Lower leg skin (tissue), 4 donors: ENCODE measurements around the gene FRA10AC1. TPM values are rescaled to one million over a fixed set of nuclear protein-coding genes. Genes with fewer than 3 reads are reported as not detected.

Experiments
- DNase-seq, 2 donors: peaks; one replicate each; pipeline ENCODE4 v3.0.0-alpha.2; 2019; ENCODE audit warnings: low spot score in 2 of 2
- H3K4me3 ChIP-seq: fragments of 200-600 bp; sonication (generic); 2 replicates; pipeline ENCODE4 v1.5.1; 2017; ENCODE audit warnings: mild to moderate bottlenecking, low read depth; ENCODE audit not compliant: poor library complexity, severe bottlenecking
- CTCF ChIP-seq, 3 donors: fragments of 450-650 bp; IDR thresholded peaks; one replicate each; pipeline ENCODE4 v1.5.1; 2016; ENCODE audit warnings: antibody characterized with exemption in 3 of 3, mild to moderate bottlenecking in 3 of 3, moderate library complexity in 2 of 3
- POLR2A ChIP-seq, 2 donors: fragments of 450-650 bp; IDR thresholded peaks; one replicate each; pipeline ENCODE4 v1.6.1; 2016 to 2017; ENCODE audit warnings: antibody characterized with exemption in 2 of 2, mild to moderate bottlenecking in 1 of 2, moderate library complexity in 1 of 2
- WGBS, 2 donors: methylation state at CpG; one replicate each; pipeline ENCODE4 v1.1.5; 2018; 5-methylcytosine and 5-hydroxymethylcytosine counted together
- intact Hi-C: fragments of 100-400 bp; cut with DNase I; formaldehyde crosslinking; loops from one replicate; pipeline ENCODE4 v1.15.0; 2023; ENCODE audit warnings: low total_unique reads
- total RNA-seq, 4 donors: library from RNA; depleted of rRNA; stranded (reverse); fragments of >200 nt; gene quantifications; one replicate each; pipeline ENCODE4 v1.1.0, GENCODE V29; 2016

Gene FRA10AC1
- total RNA-seq, 4 donors from 2014 or later = 6.8 to 25.0 (median 11.5) TPM

DNA sequence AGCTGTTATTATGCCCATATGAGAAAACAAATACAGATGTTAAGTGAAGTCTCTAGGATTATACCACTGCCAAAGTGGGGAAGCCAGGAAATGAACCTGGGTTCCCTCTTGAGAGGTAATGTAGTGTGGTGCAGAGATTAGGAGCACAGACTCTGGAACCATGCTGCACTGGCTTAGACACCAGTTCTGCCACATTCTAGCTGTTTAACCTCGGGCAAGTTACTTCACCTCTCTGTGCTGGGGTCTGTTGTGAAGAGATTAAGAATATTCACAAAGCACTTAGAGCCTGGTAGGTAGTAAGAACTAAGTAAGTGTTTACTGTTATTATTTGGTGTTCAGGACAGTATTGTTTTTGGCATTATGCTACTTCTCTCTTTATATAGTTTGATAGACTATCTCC lies 48.2 kb downstream of the FRA10AC1 start:
- DNase-seq = no peak
- H3K4me3 ChIP-seq = no peak overlapping the region
- WGBS, 2 donors = 82 to 100% methylated on average over 1 of the region's 1 CpG
- TF ChIP-seq CTCF (IDR thresholded peaks at IDR 0.05) (no peak), POLR2A (IDR thresholded peaks at IDR 0.05) (no peak)
- intact Hi-C loops = no loop called here

DNA sequence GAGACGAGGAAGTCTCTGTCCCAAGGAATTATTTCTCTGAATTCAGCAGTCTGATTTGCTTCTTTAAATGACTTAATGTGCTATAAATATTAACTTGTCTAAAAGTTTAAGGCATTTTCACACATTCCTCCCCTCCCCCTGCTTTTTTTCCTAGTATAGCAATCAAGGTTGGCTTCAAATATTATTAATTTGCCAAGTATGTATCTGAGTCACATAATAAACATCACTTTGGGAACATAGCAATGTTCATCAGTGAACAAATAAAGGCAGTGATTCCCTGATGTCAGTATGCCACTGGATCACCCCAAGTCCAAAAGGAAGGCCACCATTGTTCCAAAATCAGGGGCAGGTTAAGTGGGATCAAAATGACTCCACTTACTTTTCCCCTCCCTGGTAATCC lies 49.5 kb downstream of the FRA10AC1 start:
- no peak overlapping the region for H3K4me3 ChIP-seq
- TF ChIP-seq CTCF (IDR thresholded peaks at IDR 0.05) (no peak), POLR2A (IDR thresholded peaks at IDR 0.05) (no peak)
- 62 to 79% methylated on average over 1 of the region's 1 CpG for WGBS, 2 donors
- no peak for DNase-seq
- intact Hi-C loops = no loop called here

DNA sequence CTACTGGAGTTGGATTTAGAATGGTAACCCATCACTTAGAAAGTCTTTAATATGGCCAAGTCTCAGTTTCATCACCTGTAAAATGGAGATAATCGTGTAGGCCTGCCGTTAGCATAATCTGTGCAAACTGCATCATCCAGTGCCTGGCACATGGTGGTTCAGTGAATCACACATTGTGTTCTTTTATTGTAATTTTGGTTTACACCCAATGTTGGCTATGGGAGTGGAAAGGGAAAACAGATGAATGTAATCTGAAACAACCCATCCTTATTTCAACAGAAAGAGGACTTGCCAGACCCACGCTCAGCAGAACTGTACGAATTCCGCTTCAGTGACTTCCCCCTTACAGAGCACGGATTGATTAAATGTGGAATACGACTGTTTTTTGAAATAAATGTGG lies 62.6 kb downstream of the FRA10AC1 start:
- H3K4me3 ChIP-seq = no peak overlapping the region
- WGBS, 2 donors = 71 to 74% methylated on average over 7 of the region's 7 CpGs
- intact Hi-C loops = no loop called here
- TF ChIP-seq CTCF (IDR thresholded peaks at IDR 0.05) (no peak), POLR2A (IDR thresholded peaks at IDR 0.05) (no peak)
- no peak for DNase-seq

DNA sequence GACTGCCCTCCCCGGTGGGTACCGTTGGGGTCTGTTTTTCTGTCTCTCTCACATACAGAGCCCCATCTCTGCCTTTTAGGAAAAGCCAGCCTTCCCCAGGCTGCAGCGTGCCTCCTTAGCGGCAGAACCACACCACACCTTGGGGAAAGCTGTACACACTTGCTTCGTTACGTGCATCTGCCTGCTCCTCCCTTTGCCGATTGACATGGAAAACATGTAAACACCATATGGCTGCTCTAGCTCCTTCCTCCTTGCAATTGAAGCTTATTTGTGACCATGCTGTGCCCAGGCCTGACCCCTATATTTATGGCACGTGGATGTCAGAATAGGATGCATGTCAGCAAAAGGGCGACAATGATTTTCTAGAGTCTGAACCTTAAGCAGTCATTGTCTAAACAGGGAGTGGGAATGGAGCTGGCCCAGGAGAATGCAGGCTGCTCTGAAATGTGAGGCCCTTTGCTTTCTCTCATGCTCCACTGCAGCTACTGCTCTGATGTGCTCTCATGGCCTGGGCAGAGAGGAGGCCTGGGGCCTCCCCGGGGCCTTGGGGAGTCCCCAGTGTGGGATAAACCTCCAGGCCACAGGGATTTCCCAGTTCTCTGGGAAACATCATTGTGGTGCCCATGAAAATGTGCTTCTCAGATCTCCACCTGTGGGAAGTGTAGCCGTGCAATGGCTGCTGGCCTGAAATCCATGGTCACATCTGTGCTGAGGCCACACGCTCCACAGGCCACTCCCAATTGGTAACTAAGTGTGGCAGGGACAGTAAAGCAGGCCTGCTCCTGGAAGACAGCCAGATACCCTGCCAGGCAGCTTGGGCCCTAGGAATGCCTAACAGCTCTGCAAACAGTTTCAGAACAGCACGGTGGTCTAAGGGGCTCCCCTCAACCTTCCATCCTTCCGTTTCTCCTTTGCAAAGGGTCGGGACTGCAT lies 71.5 kb downstream of the FRA10AC1 start:
- 62 to 64% methylated on average over 15 of the region's 15 CpGs for WGBS, 2 donors
- H3K4me3 ChIP-seq = no peak overlapping the region
- TF ChIP-seq POLR2A (IDR thresholded peaks at IDR 0.05) = no peak
- intact Hi-C loops = no loop called here
- DNase-seq = no peak

DNA sequence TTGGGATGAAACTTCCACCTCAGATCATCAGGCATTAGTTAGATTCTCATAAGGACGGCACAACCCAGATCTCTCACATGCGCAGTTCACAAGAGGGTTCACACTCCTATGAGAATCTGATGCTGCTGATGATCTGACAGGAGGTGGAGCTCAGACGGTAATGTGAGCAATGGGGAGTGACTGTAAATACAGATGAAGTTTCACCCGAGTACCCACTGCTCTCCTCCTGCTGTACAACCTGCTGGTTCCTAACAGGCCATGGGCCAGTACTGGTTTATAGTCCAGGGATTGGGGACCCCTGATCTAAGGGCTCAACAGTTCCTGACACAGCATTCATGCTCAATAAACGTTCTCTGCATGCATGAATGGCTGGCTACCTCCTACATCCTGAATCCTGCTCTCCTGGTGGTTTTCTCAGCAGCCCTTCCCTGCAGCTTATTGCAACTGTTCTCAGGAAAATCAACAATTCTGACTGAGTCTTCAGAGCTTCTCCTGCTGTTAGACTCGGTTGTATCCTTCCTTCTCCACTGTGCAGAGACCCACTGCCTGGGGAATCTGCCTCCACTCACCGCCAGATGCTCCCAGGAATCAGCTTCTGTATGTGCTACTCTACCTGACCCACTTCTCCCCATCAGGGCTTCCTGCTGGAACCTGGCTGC lies 72.6 kb downstream of the FRA10AC1 start:
- TF ChIP-seq CTCF (IDR thresholded peaks at IDR 0.05) = no peak
- TF ChIP-seq POLR2A (IDR thresholded peaks at IDR 0.05) = no peak
- no peak for DNase-seq
- 65 to 66% methylated on average over 7 of the region's 7 CpGs for WGBS, 2 donors
- intact Hi-C loops = no loop called here
- H3K4me3 ChIP-seq = no peak overlapping the region

- intact Hi-C loops = no loop called here
- no peak for DNase-seq
- 85 to 94% methylated on average over 4 of the region's 4 CpGs for WGBS, 2 donors
- TF ChIP-seq CTCF (IDR thresholded peaks at IDR 0.05) = no peak
- no peak for TF ChIP-seq POLR2A (IDR thresholded peaks at IDR 0.05)
- H3K4me3 ChIP-seq = no peak overlapping the region
Measured at GRCh38 chr10:93628858-93629257, 73.5 kb downstream of the FRA10AC1 start.
